Mesodermal cell (in vitro differentiated cells): ENCODE data around the gene PRDM1.

ENCODE experiments used
- H3K27ac ChIP-seq: 2 replicates; pipeline ENCODE4 v1.7.0; 2013; ENCODE audit warnings: mild to moderate bottlenecking, low read depth, low read length, moderate library complexity; ENCODE audit not compliant: severe bottlenecking
- H3K36me3 ChIP-seq: 2 replicates; pipeline ENCODE4 v1.7.1; 2013; ENCODE audit warnings: mild to moderate bottlenecking, low read length, moderate library complexity; ENCODE audit not compliant: control insufficient read depth, insufficient read depth
- H3K4me1 ChIP-seq: one replicate; pipeline ENCODE4 v1.7.1; 2013; ENCODE audit warnings: mild to moderate bottlenecking, low read length; ENCODE audit not compliant: insufficient read depth, control insufficient read depth, poor library complexity, severe bottlenecking
- H3K4me3 ChIP-seq: 2 replicates; pipeline ENCODE4 v1.7.0; 2013; ENCODE audit warnings: low read length, control low read depth, mild to moderate bottlenecking; ENCODE audit not compliant: insufficient read depth, poor library complexity, severe bottlenecking; ENCODE audit errors: extremely low read depth
- H3K9me3 ChIP-seq: 2 replicates; pipeline ENCODE4 v1.7.1; 2013; ENCODE audit warnings: mild to moderate bottlenecking, low read length, moderate library complexity; ENCODE audit not compliant: control insufficient read depth
- WGBS, 2 experiments: methylation state at CpG; one replicate each; pipeline ENCODE4 v1.1.5; 2013; ENCODE audit warnings: missing lambda C conversion rate in 2 of 2; ENCODE audit not compliant: insufficient coverage in 2 of 2; 5-methylcytosine and 5-hydroxymethylcytosine counted together

The PRDM1 gene

DNA sequence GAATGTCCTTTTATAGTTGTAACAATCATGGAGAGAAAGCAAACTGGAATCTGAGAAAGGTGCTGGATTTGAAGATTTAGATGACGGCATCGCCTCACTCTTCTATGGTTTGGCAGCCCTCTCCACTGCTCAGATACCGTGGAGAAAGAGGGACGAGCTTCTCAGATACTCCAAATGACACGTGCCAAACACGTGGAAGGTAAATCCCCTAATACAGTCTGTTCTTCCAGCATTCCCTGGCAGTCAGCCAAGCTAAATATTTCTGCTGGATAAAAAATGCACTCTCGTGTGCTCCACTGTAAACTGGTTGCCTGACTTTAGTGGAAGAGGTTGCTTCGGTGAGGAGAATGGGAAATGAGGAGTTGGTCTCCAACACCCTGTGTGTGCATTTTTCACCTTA lies 16.7 kb upstream of the PRDM1 start:
- 93 to 98% methylated on average over 6 of the region's 8 CpGs for WGBS, 2 experiments
- Histone ChIP-seq H3K36me3 (no peaks in the 10 kb centered on the region), H3K9me3 (no peaks in the 10 kb centered on the region), H3K27ac (no peak overlapping the region), H3K4me1 (peaks cover 5% of the 10 kb centered on the region), H3K4me3 (no peak overlapping the region)

DNA sequence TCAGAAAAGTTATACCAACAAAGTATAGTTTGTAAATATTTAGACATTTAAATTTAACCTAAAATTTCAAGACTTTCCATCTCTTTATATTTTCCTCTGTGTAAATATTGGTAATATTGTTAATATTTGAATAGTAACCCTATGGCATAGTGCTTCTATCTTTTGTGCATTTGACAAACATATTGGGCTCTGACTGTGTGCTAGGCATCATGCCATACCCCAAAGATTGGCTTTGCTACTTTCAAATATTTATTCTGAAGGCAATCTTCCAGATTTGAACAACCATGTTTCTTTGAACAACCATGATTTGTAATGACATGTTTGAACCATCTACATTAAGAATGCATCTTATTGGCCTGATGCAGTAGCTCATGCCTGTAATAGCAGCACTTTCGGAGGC lies 15.5 kb upstream of the PRDM1 start:
- H3K27ac ChIP-seq: no peak overlapping the region
- 82 to 86% methylated on average over 1 of the region's 1 CpG for WGBS, 2 experiments
- H3K9me3 ChIP-seq: no peaks in the 10 kb centered on the region
- no peak overlapping the region for H3K4me3 ChIP-seq
- no peaks in the 10 kb centered on the region for H3K4me1 ChIP-seq
- H3K36me3 ChIP-seq: no peaks in the 10 kb centered on the region

DNA sequence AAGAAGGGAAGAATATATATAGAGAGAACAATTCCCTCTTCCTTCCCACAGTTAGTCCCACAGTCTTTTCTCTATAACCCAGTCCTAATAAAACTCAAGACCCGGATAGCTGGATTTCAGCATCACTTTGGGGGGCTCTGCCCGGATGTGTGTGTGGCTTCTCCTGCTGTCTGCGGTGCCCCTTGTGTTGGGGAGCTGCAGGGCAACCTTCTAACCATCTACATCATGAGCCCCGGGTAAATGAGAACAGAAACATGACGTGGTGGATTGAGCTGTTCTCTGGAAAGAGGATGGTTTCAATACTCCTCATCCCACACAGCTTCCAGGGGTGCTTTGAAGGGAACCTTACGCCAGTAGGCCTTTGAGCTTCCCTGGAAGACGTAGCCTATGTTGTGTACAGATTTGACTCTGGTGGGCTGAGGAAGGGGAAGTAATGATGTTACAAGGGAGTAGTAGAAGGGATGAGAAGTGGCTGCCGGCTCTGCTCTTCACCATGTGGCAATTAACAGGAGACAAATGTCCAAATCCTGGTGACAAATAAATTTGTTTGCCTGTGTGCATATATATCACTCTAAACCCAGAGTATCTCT lies 13.5 kb upstream of the PRDM1 start:
- H3K36me3 ChIP-seq: no peaks in the 10 kb centered on the region
- H3K4me3 ChIP-seq: no peak overlapping the region
- H3K27ac ChIP-seq: no peak overlapping the region
- 70 to 71% methylated on average over 2 to 3 of the region's 8 CpGs for WGBS, 2 experiments
- H3K4me1 ChIP-seq: peaks cover 1% of the 10 kb centered on the region
- no peaks in the 10 kb centered on the region for H3K9me3 ChIP-seq

DNA sequence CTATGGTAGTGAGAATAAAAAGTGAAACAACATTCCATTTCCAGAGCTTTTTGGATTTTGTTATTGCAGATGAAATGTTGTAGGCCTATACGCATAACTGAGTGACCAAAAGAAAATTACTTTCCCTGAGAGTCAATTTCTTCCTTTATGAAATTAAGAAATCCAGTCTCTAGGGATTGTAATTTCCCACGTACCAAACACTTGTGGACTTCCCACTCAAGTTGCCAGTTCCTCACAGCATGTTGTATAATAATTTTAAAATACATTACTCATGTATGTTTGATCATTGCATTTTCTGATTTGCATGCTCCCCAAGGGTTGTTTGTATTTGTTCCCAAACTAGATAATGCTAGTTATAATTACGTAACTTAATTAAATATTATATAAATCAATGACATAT lies 12.0 kb upstream of the PRDM1 start:
- WGBS, 2 experiments: no CpG with 5 or more reads among the region's 3 CpGs

DNA sequence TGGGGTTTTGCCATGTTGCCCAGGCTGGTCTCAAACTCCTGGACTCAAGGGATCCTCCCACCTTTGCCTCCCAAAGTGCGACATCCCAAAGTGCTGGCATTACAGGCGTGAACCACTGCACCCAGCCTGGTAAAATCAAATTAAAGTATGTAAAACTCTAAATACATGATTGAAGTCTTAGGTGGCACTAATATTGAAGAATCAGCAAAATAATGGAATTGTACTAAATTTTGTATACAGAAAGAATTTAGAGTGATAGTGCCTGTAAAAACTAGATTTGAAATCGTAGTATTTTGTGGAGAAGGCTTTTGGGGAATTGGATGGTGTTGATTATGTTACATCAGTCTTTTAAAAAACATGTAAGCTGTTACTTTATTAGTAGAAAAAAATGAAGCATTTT lies 10.0 kb upstream of the PRDM1 start:
- Histone ChIP-seq H3K4me3 (no peak overlapping the region), H3K4me1 (peaks cover 5% of the 10 kb centered on the region), H3K27ac (no peak overlapping the region), H3K9me3 (no peaks in the 10 kb centered on the region), H3K36me3 (no peaks in the 10 kb centered on the region)
- no CpG with 5 or more reads among the region's 3 CpGs for WGBS, 2 experiments

More for the DNA sequence above, 12.0 kb upstream of the PRDM1 start:
- Histone ChIP-seq H3K4me1 (peaks cover 5% of the 10 kb centered on the region), H3K4me3 (no peak overlapping the region), H3K9me3 (no peaks in the 10 kb centered on the region), H3K27ac (no peak overlapping the region), H3K36me3 (no peaks in the 10 kb centered on the region)

DNA sequence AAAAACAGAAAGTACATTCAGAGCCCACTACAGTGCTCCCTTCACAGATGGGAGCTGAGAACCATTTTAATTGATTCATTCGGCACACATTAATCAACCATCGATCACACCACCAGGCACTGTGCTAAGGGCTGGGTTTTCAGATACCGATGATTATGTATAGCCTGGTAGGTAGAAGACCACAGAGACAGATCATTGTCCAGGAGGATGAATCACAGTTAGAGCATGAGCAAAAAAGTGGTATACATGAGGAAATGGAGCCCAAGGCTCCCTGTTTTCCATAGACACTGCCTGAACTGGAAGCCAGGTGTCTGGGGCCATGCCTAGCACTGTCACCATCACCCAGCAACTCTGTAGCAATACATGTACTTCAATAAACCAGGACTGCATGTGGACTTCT lies 9.0 kb upstream of the PRDM1 start:
- Histone ChIP-seq H3K36me3 (no peaks in the 10 kb centered on the region), H3K4me3 (no peak overlapping the region), H3K4me1 (peaks cover 5% of the 10 kb centered on the region), H3K9me3 (no peaks in the 10 kb centered on the region), H3K27ac (no peak overlapping the region)
- 100% methylated on average over 1 to 3 of the region's 3 CpGs for WGBS, 2 experiments

DNA sequence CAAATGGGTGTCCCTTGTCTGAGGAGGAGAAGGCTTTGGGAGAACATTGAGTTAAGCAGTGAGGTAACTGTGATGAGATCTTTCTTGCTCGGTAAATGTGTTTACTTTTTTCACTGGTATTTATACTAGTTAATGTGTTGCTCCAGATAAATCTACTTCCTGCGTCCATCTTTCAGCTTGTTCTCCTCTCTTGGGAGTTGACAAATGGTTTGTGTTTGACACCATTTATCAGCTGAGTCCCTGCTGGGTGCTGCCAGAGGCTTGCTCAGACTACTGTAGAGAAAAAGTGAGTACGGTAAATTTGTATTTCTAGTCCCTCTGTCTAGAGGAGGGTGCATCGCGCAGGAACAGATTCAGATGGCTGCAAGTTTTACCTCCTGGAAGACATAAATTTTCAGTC lies 8.3 kb upstream of the PRDM1 start:
- H3K4me1 ChIP-seq: peaks cover 10% of the 10 kb centered on the region
- WGBS, 2 experiments: 87 to 93% methylated on average over 3 of the region's 5 CpGs
- H3K36me3 ChIP-seq: no peaks in the 10 kb centered on the region
- H3K9me3 ChIP-seq: no peaks in the 10 kb centered on the region
- H3K27ac ChIP-seq: no peak overlapping the region
- no peak overlapping the region for H3K4me3 ChIP-seq

DNA sequence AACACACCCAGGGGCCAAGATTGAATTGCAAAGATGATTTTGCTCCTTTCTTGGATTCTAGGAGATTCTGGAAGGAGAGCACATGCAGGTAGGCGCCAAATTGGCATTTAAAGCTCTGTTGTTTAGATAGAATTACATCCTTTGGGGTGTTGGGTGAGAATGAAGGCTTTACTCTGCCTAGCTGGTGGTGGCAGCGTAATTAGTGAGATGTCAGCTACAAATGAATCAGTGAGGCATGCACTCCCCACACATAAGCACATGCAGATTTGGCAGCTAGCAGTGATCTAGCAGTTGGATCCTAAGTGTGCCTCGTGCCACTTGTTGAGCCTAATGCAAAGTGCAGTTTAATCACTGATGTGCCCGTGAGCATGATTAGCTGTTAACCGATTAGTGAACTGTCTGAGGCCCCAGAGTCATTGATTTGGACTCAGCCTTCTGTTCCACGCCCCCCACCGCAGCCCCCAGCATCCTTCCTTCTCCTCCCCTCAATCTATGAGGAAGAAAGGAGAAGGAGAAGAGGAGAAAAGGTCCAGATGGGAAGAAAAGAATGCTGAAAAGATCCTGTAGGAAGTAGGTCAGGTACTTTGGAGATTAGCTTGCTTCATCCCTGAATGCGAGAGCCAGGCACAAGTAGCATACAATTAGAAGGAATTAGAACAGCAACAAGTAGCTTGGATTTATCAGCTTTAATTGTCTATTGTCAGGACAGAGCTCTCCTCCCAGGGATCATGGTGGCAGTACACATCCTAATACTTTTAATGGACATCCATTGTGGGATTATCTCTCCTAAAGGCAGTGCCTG lies 6.0 kb upstream of the PRDM1 start:
- H3K27ac ChIP-seq: no peak overlapping the region
- no peaks in the 10 kb centered on the region for H3K36me3 ChIP-seq
- no peak overlapping the region for H3K4me3 ChIP-seq
- H3K4me1 ChIP-seq: peaks cover 27% of the 10 kb centered on the region
- 83 to 85% methylated on average over 4 of the region's 8 CpGs for WGBS, 2 experiments
- no peaks in the 10 kb centered on the region for H3K9me3 ChIP-seq

DNA sequence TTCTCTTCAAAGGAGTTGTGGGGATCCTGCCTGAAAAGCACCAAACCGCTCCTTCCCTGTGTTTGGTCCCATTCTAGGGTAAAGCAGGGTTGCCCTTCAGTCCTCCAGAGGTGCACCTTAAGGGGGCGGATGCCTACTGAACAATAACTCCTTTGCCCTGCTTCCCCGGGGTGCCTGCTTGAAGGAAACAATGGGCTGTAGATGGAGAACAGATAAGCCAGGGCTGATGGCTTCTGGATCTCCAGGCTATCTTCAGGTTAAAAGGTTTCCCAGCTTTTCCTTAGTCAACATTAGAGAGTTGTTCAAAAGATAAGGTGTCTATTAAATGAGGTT lies 5.4 kb upstream of the PRDM1 start:
- 79 to 94% methylated on average over 2 to 3 of the region's 3 CpGs for WGBS, 2 experiments
- Histone ChIP-seq H3K4me1 (peaks cover 27% of the 10 kb centered on the region), H3K36me3 (no peaks in the 10 kb centered on the region), H3K27ac (no peak overlapping the region), H3K9me3 (no peaks in the 10 kb centered on the region), H3K4me3 (no peak overlapping the region)

DNA sequence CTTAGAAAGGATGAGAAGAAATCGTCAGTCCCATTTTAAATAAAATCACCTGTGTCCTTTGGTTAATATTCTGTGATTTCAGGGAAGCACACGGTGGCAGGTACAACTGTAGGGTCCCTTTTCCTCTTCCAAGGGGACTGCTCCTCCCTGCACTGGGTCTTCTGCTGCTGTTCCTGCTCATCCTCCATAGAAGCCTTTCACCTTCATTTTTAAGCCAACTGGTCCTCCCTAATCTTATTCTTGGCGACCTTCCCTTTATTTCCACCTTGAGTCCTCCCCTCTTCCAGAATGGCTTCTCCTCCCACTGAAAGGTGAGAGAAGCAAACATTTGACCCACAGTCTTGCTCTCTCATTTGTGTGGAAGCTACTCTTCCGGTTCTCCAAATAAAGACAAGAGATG lies 4.4 kb upstream of the PRDM1 start:
- H3K4me1 ChIP-seq: peaks cover 27% of the 10 kb centered on the region
- 92 to 97% methylated on average over 3 of the region's 4 CpGs for WGBS, 2 experiments
- H3K27ac ChIP-seq: no peak overlapping the region
- H3K9me3 ChIP-seq: no peaks in the 10 kb centered on the region
- no peaks in the 10 kb centered on the region for H3K36me3 ChIP-seq
- H3K4me3 ChIP-seq: no peak overlapping the region

DNA sequence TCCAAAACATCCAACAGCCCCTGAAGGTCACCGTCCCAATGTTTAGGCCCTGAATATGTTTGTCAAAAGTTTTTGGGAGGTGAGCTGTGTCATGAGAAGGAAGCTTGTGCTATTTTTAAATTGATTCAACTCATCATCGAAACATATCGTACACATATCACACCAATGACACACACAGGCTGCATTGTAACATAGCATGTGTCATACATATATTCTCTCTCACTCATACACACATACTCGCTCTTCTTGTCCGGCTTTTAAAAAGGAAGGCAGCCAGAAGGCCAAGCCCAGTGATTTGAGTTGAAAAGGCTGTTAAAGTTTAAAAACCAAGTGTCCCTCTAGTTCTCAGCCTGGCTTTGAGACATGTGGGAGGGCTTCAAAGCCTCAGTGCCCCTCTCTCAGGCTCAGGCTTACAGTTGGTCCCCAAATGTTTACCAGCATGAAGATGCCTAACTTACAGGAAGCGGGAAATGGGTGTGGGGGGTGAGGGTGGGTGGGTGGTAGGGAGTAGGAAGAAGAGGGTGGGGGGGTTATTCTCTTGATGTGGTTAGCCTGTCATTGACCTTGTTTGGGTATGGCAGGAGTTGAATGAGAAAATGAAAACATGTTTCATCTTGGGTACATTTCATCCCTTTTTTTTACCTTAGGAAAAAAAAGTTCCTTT lies 3.3 kb upstream of the PRDM1 start:
- Histone ChIP-seq H3K4me3 (no peak overlapping the region), H3K36me3 (no peaks in the 10 kb centered on the region), H3K9me3 (no peaks in the 10 kb centered on the region), H3K4me1 (peaks cover 23% of the 10 kb centered on the region), H3K27ac (no peak overlapping the region)
- WGBS, 2 experiments: 100% methylated on average over 3 to 4 of the region's 6 CpGs
